Measurements from ENCODE around the gene PUM2.

Gene PUM2

GRCh38 chr2:20221555-20221973 is 129.1 kb downstream of the PUM2 start:
- Mint-ChIP-seq H3K27me3 (peaks cover 16% of the 10 kb centered on the region), H3K4me3 (peak overlapping the region; percentile 3), H3K27ac (no peak overlapping the region), H3K4me1 (peaks cover 6% of the 10 kb centered on the region), H3K36me3 (peaks cover 2% of the 10 kb centered on the region), H3K9me3 (no peaks in the 10 kb centered on the region)
- DNase-seq (ENCODE audit: low spot score in 2 of 2): no peak
- no peak for ATAC-seq (ENCODE audit: low read depth)

- Mint-ChIP-seq H3K9me3 (no peaks in the 10 kb centered on the region), H3K36me3 (peaks cover 2% of the 10 kb centered on the region), H3K27me3 (peaks cover 16% of the 10 kb centered on the region), H3K27ac (no peak overlapping the region), H3K4me1 (peaks cover 6% of the 10 kb centered on the region), H3K4me3 (no peak overlapping the region)
- no peak for ATAC-seq (ENCODE audit: low read depth)
- no peak for DNase-seq (ENCODE audit: low spot score in 2 of 2)
Measured at GRCh38 chr2:20220806-20221554, 129.7 kb downstream of the PUM2 start.

- Mint-ChIP-seq H3K27ac (no peak overlapping the region), H3K9me3 (no peaks in the 10 kb centered on the region)
Measured at GRCh38 chr2:20219763-20220380, 130.8 kb downstream of the PUM2 start.

GRCh38 chr2:20218331-20219320 is 132.0 kb downstream of the PUM2 start:
- DNase-seq (ENCODE audit: low spot score in 2 of 2): no peak

More at GRCh38 chr2:20219763-20220380, 130.8 kb downstream of the PUM2 start:
- H3K27me3 Mint-ChIP-seq: peaks cover 14% of the 10 kb centered on the region
- DNase-seq (ENCODE audit: low spot score in 2 of 2) (no peak), ATAC-seq (ENCODE audit: low read depth) (no peak)
- H3K36me3 Mint-ChIP-seq: peaks cover 2% of the 10 kb centered on the region
- H3K4me1 Mint-ChIP-seq: peaks cover 6% of the 10 kb centered on the region
- no peak overlapping the region for H3K4me3 Mint-ChIP-seq

GRCh38 chr2:20217041-20217970 is 133.3 kb downstream of the PUM2 start:
- DNase-seq (ENCODE audit: low spot score in 2 of 2) (no peak), ATAC-seq (ENCODE audit: low read depth) (no peak)
- Mint-ChIP-seq H3K36me3 (peaks cover 2% of the 10 kb centered on the region), H3K27me3 (peaks cover 14% of the 10 kb centered on the region), H3K27ac (no peak overlapping the region), H3K4me3 (no peak overlapping the region), H3K9me3 (no peaks in the 10 kb centered on the region), H3K4me1 (peaks cover 3% of the 10 kb centered on the region)

More at GRCh38 chr2:20218331-20219320, 132.0 kb downstream of the PUM2 start:
- H3K4me1 Mint-ChIP-seq: peaks cover 6% of the 10 kb centered on the region
- peaks cover 14% of the 10 kb centered on the region for H3K27me3 Mint-ChIP-seq
- no peaks in the 10 kb centered on the region for H3K9me3 Mint-ChIP-seq
- peaks cover 2% of the 10 kb centered on the region for H3K36me3 Mint-ChIP-seq
- no peak for ATAC-seq (ENCODE audit: low read depth)
- no peak overlapping the region for H3K4me3 Mint-ChIP-seq
- no peak overlapping the region for H3K27ac Mint-ChIP-seq

- DNase-seq (ENCODE audit: low spot score in 2 of 2) (no peak), ATAC-seq (ENCODE audit: low read depth) (no peak)
- no peaks in the 10 kb centered on the region for H3K9me3 Mint-ChIP-seq
- H3K36me3 Mint-ChIP-seq: peaks cover 2% of the 10 kb centered on the region
- H3K27me3 Mint-ChIP-seq: peaks cover 12% of the 10 kb centered on the region
- no peak overlapping the region for H3K4me3 Mint-ChIP-seq
- no peak overlapping the region for H3K27ac Mint-ChIP-seq
- peaks cover 3% of the 10 kb centered on the region for H3K4me1 Mint-ChIP-seq
Measured at GRCh38 chr2:20216130-20217025, 134.3 kb downstream of the PUM2 start.

GRCh38 chr2:20215183-20216040 is 135.2 kb downstream of the PUM2 start:
- Mint-ChIP-seq H3K4me3 (no peak overlapping the region), H3K36me3 (peaks cover 2% of the 10 kb centered on the region), H3K4me1 (peaks cover 3% of the 10 kb centered on the region), H3K27ac (no peak overlapping the region), H3K9me3 (no peaks in the 10 kb centered on the region), H3K27me3 (peaks cover 14% of the 10 kb centered on the region)
- DNase-seq (ENCODE audit: low spot score in 2 of 2): no peak
- ATAC-seq (ENCODE audit: low read depth): no peak

- ATAC-seq (ENCODE audit: low read depth): no peak
- no peaks in the 10 kb centered on the region for H3K9me3 Mint-ChIP-seq
- peaks cover 2% of the 10 kb centered on the region for H3K36me3 Mint-ChIP-seq
- no peak for DNase-seq (ENCODE audit: low spot score in 2 of 2)
- peaks cover 10% of the 10 kb centered on the region for H3K27me3 Mint-ChIP-seq
- H3K27ac Mint-ChIP-seq: no peak overlapping the region
- no peak overlapping the region for H3K4me3 Mint-ChIP-seq
- H3K4me1 Mint-ChIP-seq: peaks cover 3% of the 10 kb centered on the region
Measured at GRCh38 chr2:20214566-20215182, 136.0 kb downstream of the PUM2 start.

- Mint-ChIP-seq H3K4me3 (no peak overlapping the region), H3K27me3 (peaks cover 11% of the 10 kb centered on the region), H3K36me3 (peaks cover 2% of the 10 kb centered on the region), H3K4me1 (peaks cover 3% of the 10 kb centered on the region), H3K9me3 (no peaks in the 10 kb centered on the region), H3K27ac (no peak overlapping the region)
- DNase-seq (ENCODE audit: low spot score in 2 of 2): no peak
- ATAC-seq (ENCODE audit: low read depth): no peak
Measured at GRCh38 chr2:20213651-20214565, 136.7 kb downstream of the PUM2 start.

GRCh38 chr2:20212871-20213503 is 137.7 kb downstream of the PUM2 start:
- DNase-seq (ENCODE audit: low spot score in 2 of 2) (no peak), ATAC-seq (ENCODE audit: low read depth) (no peak)
- H3K36me3 Mint-ChIP-seq: no peaks in the 10 kb centered on the region
- no peaks in the 10 kb centered on the region for H3K9me3 Mint-ChIP-seq
- H3K27ac Mint-ChIP-seq: no peak overlapping the region
- H3K4me3 Mint-ChIP-seq: no peak overlapping the region
- H3K27me3 Mint-ChIP-seq: peaks cover 7% of the 10 kb centered on the region
- H3K4me1 Mint-ChIP-seq: no peaks in the 10 kb centered on the region

Measured in memory B cell (primary cell).